HepG2 (cell line): ENCODE measurements around the gene EGFR. TPM values are rescaled to one million over a fixed set of nuclear protein-coding genes. Genes with fewer than 3 reads are reported as not detected.

Experiments
- FOXC1 ChIP-seq: sonication (generic); formaldehyde crosslinking; IDR thresholded peaks from 2 replicates; pipeline ENCODE4 v1.8.0; 2022; ENCODE audit warnings: mild to moderate bottlenecking, missing genetic modification reagents, borderline replicate concordance
- HNF4A ChIP-seq: sonication (generic); formaldehyde crosslinking; IDR thresholded peaks from 2 replicates; pipeline ENCODE4 v1.4.0; 2020; ENCODE audit warnings: missing genetic modification reagents
- HOXD1 ChIP-seq: sonication (generic); formaldehyde crosslinking; IDR thresholded peaks from 2 replicates; pipeline ENCODE4 v1.5.0; 2020; ENCODE audit warnings: missing genetic modification reagents
- MAFK ChIP-seq, 2 experiments: IDR thresholded peaks in 1 of 2; conservative IDR thresholded peaks in 1 of 2; 2 replicates each; pipeline ENCODE4 v1.6.1; 2011; ENCODE audit warnings: improper control_type of control experiment in 2 of 2, low read length in 2 of 2
- MAZ ChIP-seq, 2 experiments: sonication (generic) in 1 of 2; formaldehyde crosslinking in 1 of 2; IDR thresholded peaks; 2 replicates each; pipeline versions ENCODE4 v1.5.0 to v1.6.1; 2012 to 2020; ENCODE audit warnings: low read depth in 2 of 2, mild to moderate bottlenecking in 2 of 2, borderline replicate concordance in 1 of 2, improper control_type of control experiment in 1 of 2, low read length in 1 of 2, missing genetic modification reagents in 1 of 2, moderate library complexity in 1 of 2
- NCOA1 ChIP-seq: sonication (generic); formaldehyde crosslinking; IDR thresholded peaks from 2 replicates; pipeline ENCODE4 v1.9.0; 2021; ENCODE audit warnings: missing genetic modification reagents
- RELA ChIP-seq: sonication (generic); formaldehyde crosslinking; IDR thresholded peaks from 2 replicates; pipeline ENCODE4 v1.4.0; 2020; ENCODE audit warnings: missing genetic modification reagents
- RXRA ChIP-seq: sonication (generic); formaldehyde crosslinking; IDR thresholded peaks from 2 replicates; pipeline ENCODE4 v1.5.1; 2020; ENCODE audit warnings: missing genetic modification reagents
- SIN3A ChIP-seq: IDR thresholded peaks from 2 replicates; pipeline ENCODE4 v1.6.1; 2011; ENCODE audit warnings: low read depth, mild to moderate bottlenecking, control low read depth, low read length, borderline replicate concordance
- SMC3 ChIP-seq: IDR thresholded peaks from 2 replicates; pipeline ENCODE4 v1.6.1; 2011; ENCODE audit warnings: low read length, improper control_type of control experiment
- SP4 ChIP-seq: sonication (generic); formaldehyde crosslinking; IDR thresholded peaks from 2 replicates; pipeline ENCODE4 v1.8.1; 2023; ENCODE audit warnings: mild to moderate bottlenecking, missing genetic modification reagents
- TARDBP ChIP-seq: sonication (generic); formaldehyde crosslinking; IDR thresholded peaks from 2 replicates; pipeline ENCODE4 v1.8.0; 2022; ENCODE audit warnings: mild to moderate bottlenecking, missing genetic modification reagents
- TEAD3 ChIP-seq: optimal IDR thresholded peaks from 2 replicates; pipeline ENCODE3; 2016; ENCODE audit warnings: borderline replicate concordance
- ZKSCAN5 ChIP-seq: sonication (generic); formaldehyde crosslinking; IDR thresholded peaks from 2 replicates; pipeline ENCODE4 v1.5.1; 2020; ENCODE audit warnings: mild to moderate bottlenecking, missing genetic modification reagents
- ZNF451 ChIP-seq: sonication (generic); formaldehyde crosslinking; IDR thresholded peaks from 2 replicates; pipeline ENCODE4 v1.5.0; 2020; ENCODE audit warnings: mild to moderate bottlenecking, missing genetic modification reagents
- ZNF629 ChIP-seq: sonication (generic); formaldehyde crosslinking; conservative IDR thresholded peaks from 2 replicates; pipeline ENCODE4 v1.5.0; 2020; ENCODE audit warnings: missing genetic modification reagents
- ZNF747 ChIP-seq: sonication (generic); formaldehyde crosslinking; IDR thresholded peaks from 2 replicates; pipeline ENCODE4 v1.8.1; 2023; ENCODE audit warnings: missing genetic modification reagents, mild to moderate bottlenecking, borderline replicate concordance
- ZNF83 ChIP-seq: sonication (generic); formaldehyde crosslinking; IDR thresholded peaks from 2 replicates; pipeline ENCODE4 v1.4.0; 2020; ENCODE audit warnings: missing genetic modification reagents, mild to moderate bottlenecking, borderline replicate concordance
- polyA plus RNA-seq, 8 experiments: library from polyadenylated mRNA; depleted of rRNA in 3 of 8; stranded (reverse) in 7 of 8; unstranded in 1 of 8; fragments of >200 nt; fragmentation: Illumina TruSeq in 4 of 8; extraction: Trizol in 4 of 8; gene quantifications; 2 replicates each; pipeline versions ENCODE4 v1.2.1 to v1.2.3, GENCODE V29; 2011 to 2016; ENCODE audit warnings: low read depth in 4 of 8, missing spikeins in 1 of 8, mixed read lengths in 1 of 8; ENCODE audit not compliant: insufficient read depth in 1 of 8
- total RNA-seq, 5 experiments: library from RNA; depleted of rRNA; stranded (reverse); fragments of >200 nt; fragmentation: Illumina TruSeq; extraction: Trizol; gene quantifications; 2 replicates each; pipeline ENCODE4 v1.2.3, GENCODE V29; 2016; ENCODE audit warnings: low read depth in 1 of 5
- TF ChIP-seq, protein P1 (sequence below): IDR thresholded peaks from 2 replicates; pipeline ENCODE4 v1.6.1; 2016; ENCODE audit warnings: missing genetic modification reagents, missing compliant biosample characterization
- TF ChIP-seq, protein P2 (sequence below), 2 experiments: fragments of 450-650 bp in 1 of 2; sonication (generic) in 1 of 2; formaldehyde crosslinking; IDR thresholded peaks; 2 replicates each; pipeline versions ENCODE4 v1.5.0 to v1.8.0; 2020 to 2022; ENCODE audit warnings: mild to moderate bottlenecking in 1 of 2, missing genetic modification reagents in 1 of 2
- TF ChIP-seq, protein P3 (sequence below): sonication (generic); formaldehyde crosslinking; IDR thresholded peaks from 2 replicates; pipeline ENCODE4 v1.4.0; 2020; ENCODE audit warnings: missing genetic modification reagents, mild to moderate bottlenecking, borderline replicate concordance
- TF ChIP-seq, protein P4 (sequence below): sonication (generic); formaldehyde crosslinking; IDR thresholded peaks from 2 replicates; pipeline ENCODE4 v1.9.0; 2021; ENCODE audit warnings: missing genetic modification reagents, mild to moderate bottlenecking, borderline replicate concordance

The EGFR gene
- total and polyA plus RNA-seq, 2 of the 13 experiments (the other 11 are each of a cell fraction or from before 2014, with no cell fraction given): 7.0 to 10.0 TPM

DNA sequence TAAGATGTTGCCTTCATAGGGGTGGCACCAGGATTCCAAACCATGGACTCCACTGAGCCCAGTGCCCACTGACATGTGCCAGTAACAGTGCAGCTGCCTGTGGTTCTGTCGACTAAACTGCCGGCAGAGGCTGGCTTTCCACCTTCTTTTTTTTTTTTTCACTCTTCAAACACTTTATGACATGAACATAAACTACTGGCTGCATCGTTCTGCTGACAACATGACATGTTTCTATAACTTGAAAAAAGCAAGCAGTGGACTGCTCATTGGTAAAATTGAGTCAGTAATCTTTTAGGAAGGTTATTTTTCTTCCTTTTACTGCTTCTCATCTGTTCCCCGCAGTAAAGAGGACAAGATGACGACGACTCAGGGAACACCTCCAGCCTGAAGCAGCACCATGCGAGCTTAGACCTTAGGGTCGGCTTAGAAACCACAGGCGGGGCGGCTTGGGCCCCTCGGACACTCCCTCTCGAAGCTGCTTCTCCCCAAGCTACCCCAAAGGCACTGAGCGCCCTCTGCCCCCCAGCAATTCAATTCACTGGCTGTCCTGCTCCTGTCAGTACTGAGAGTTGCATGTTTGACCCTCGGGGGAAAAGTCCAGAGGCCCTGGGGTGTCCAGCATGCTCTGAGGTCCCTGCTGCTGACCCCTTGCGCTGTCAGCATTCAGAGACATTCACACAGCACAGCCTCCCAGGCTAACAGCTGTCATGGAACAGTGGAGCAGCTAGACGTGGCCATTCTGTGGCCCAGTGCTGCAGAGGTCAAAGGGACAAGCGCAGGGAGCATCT is 112.5 kb downstream of the EGFR start (continued):
- TF ChIP-seq ZNF83 (CRISPR knock-in tag): no peak
- TF ChIP-seq, protein P1, sequence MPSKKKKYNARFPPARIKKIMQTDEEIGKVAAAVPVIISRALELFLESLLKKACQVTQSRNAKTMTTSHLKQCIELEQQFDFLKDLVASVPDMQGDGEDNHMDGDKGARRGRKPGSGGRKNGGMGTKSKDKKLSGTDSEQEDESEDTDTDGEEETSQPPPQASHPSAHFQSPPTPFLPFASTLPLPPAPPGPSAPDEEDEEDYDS: no peak
- TF ChIP-seq, protein P2, sequence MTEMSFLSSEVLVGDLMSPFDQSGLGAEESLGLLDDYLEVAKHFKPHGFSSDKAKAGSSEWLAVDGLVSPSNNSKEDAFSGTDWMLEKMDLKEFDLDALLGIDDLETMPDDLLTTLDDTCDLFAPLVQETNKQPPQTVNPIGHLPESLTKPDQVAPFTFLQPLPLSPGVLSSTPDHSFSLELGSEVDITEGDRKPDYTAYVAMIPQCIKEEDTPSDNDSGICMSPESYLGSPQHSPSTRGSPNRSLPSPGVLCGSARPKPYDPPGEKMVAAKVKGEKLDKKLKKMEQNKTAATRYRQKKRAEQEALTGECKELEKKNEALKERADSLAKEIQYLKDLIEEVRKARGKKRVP (CRISPR knock-in tag; IDR thresholded peaks at IDR 0.05): no peak
- peak; percentile 13 to 44; a peak in 1 of 4 replicates for TF ChIP-seq MAFK (conservative IDR thresholded peaks at IDR 0.05 in 1 of 2, IDR thresholded peaks at IDR 0.05 in 1 of 2; ENCODE audit: low read length in 2 of 2)
- TF ChIP-seq ZNF451: no peak; the same call in 1 of the 2 replicates
- TF ChIP-seq RELA (CRISPR knock-in tag): no peak
- TF ChIP-seq, protein P3, sequence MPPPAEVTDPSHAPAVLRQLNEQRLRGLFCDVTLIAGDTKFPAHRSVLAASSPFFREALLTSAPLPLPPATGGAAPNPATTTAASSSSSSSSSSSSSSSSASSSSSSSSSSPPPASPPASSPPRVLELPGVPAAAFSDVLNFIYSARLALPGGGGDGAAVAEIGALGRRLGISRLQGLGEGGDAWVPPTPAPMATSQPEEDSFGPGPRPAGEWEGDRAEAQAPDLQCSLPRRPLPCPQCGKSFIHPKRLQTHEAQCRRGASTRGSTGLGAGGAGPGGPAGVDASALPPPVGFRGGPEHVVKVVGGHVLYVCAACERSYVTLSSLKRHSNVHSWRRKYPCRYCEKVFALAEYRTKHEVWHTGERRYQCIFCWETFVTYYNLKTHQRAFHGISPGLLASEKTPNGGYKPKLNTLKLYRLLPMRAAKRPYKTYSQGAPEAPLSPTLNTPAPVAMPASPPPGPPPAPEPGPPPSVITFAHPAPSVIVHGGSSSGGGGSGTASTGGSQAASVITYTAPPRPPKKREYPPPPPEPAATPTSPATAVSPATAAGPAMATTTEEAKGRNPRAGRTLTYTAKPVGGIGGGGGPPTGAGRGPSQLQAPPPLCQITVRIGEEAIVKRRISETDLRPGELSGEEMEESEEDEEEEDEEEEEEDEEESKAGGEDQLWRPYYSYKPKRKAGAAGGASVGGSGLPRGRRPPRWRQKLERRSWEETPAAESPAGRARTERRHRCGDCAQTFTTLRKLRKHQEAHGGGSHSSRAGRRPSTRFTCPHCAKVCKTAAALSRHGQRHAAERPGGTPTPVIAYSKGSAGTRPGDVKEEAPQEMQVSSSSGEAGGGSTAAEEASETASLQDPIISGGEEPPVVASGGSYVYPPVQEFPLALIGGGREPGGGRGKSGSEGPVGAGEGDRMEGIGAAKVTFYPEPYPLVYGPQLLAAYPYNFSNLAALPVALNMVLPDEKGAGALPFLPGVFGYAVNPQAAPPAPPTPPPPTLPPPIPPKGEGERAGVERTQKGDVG (CRISPR knock-in tag): 0 out of 2 replicates have a peak, but pooled peaks have one; percentile 27
- no peak for TF ChIP-seq MAZ (IDR thresholded peaks at IDR 0.05; ENCODE audit: borderline replicate concordance, low read depth, low read length)
- 0 out of 2 replicates have a peak, but pooled peaks have one; percentile 31 for TF ChIP-seq MAZ (CRISPR knock-in tag; IDR thresholded peaks at IDR 0.05; ENCODE audit: low read depth)
- peak; percentile 34; the same call in 1 of the 2 replicates for TF ChIP-seq NCOA1 (CRISPR knock-in tag)
- 0 out of 2 replicates have a peak, but pooled peaks have one; percentile 6 for TF ChIP-seq SMC3
- TF ChIP-seq HOXD1 (CRISPR knock-in tag): no peak
- peak; percentile 44 for TF ChIP-seq TEAD3 (CRISPR knock-in tag)
- no peak for TF ChIP-seq ZNF747 (CRISPR knock-in tag)
- TF ChIP-seq TARDBP (CRISPR knock-in tag): peak; percentile 37; the same call in 1 of the 2 replicates
- TF ChIP-seq HNF4A (CRISPR knock-in tag): peak; percentile 95
- no peak for TF ChIP-seq RXRA (CRISPR knock-in tag)
- no peak for TF ChIP-seq ZKSCAN5 (CRISPR knock-in tag)
- TF ChIP-seq ZNF629 (CRISPR knock-in tag): no peak
- TF ChIP-seq, protein P4, sequence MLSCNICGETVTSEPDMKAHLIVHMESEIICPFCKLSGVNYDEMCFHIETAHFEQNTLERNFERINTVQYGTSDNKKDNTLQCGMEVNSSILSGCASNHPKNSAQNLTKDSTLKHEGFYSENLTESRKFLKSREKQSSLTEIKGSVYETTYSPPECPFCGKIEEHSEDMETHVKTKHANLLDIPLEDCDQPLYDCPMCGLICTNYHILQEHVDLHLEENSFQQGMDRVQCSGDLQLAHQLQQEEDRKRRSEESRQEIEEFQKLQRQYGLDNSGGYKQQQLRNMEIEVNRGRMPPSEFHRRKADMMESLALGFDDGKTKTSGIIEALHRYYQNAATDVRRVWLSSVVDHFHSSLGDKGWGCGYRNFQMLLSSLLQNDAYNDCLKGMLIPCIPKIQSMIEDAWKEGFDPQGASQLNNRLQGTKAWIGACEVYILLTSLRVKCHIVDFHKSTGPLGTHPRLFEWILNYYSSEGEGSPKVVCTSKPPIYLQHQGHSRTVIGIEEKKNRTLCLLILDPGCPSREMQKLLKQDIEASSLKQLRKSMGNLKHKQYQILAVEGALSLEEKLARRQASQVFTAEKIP (CRISPR knock-in tag): no peak
- TF ChIP-seq SP4 (CRISPR knock-in tag): no peak
- no peak for TF ChIP-seq FOXC1 (CRISPR knock-in tag)
- no peak for TF ChIP-seq SIN3A
